DOHH2 (cell line): Measurements from ENCODE around the gene DCP1B.

Source experiments
- H3F3A ChIP-seq: fragments of 200-600 bp; sonication (generic), shearing (Covaris generic); 2 replicates; pipeline ENCODE4 v1.6.0; 2016; ENCODE audit warnings: antibody characterized with exemption, mild to moderate bottlenecking; ENCODE audit not compliant: control insufficient read depth, insufficient read depth
- H3K27ac ChIP-seq: fragments of 200-600 bp; sonication (generic); 2 replicates; pipeline ENCODE4 v1.5.1; 2014; ENCODE audit warnings: low read depth, mild to moderate bottlenecking, low read length, moderate library complexity
- H3K27me3 ChIP-seq: fragments of 200-600 bp; sonication (generic); 2 replicates; pipeline ENCODE4 v1.6.1; 2014; ENCODE audit warnings: mild to moderate bottlenecking, low read length, mixed read lengths; ENCODE audit not compliant: control insufficient read depth
- H3K36me3 ChIP-seq: fragments of 200-600 bp; sonication (generic); 2 replicates; pipeline ENCODE4 v1.6.1; 2014; ENCODE audit warnings: mild to moderate bottlenecking, low read length, moderate library complexity, mixed read lengths; ENCODE audit not compliant: control insufficient read depth
- H3K4me1 ChIP-seq: fragments of 200-600 bp; sonication (generic); 2 replicates; pipeline ENCODE4 v1.6.1; 2014; ENCODE audit warnings: mild to moderate bottlenecking, low read length, mixed read lengths; ENCODE audit not compliant: control insufficient read depth
- H3K4me2 ChIP-seq: fragments of 200-600 bp; sonication (generic); 2 replicates; pipeline ENCODE4 v1.6.0; 2014; ENCODE audit warnings: mild to moderate bottlenecking, low read length, moderate library complexity
- H3K4me3 ChIP-seq: fragments of 200-600 bp; sonication (generic); 2 replicates; pipeline ENCODE4 v1.5.1; 2014; ENCODE audit warnings: mild to moderate bottlenecking, low read length, mixed read lengths
- H3K79me2 ChIP-seq: fragments of 200-600 bp; sonication (generic); 2 replicates; pipeline ENCODE4 v1.6.1; 2014; ENCODE audit warnings: mild to moderate bottlenecking, low read length, mixed read lengths; ENCODE audit not compliant: control insufficient read depth
- H3K9me2 ChIP-seq: fragments of 200-600 bp; sonication (generic); replicated peaks from 2 replicates; pipeline ENCODE4 v1.6.1; 2014; ENCODE audit warnings: mild to moderate bottlenecking, low read length, mixed read lengths; ENCODE audit not compliant: control insufficient read depth
- H3K9me3 ChIP-seq: fragments of 200-600 bp; sonication (generic); 2 replicates; pipeline ENCODE4 v1.6.1; 2014; ENCODE audit warnings: antibody characterized with exemption, low read length, mixed read lengths; ENCODE audit not compliant: control insufficient read depth, insufficient read depth
- H4K20me1 ChIP-seq: fragments of 200-600 bp; sonication (generic); 2 replicates; pipeline ENCODE4 v1.6.0; 2014; ENCODE audit warnings: low read depth, mild to moderate bottlenecking, antibody characterized with exemption, low read length, moderate library complexity; ENCODE audit not compliant: control insufficient read depth, insufficient read depth
- EZH2phosphoT487 ChIP-seq: fragments of 200-600 bp; sonication (generic); IDR thresholded peaks from 2 replicates; pipeline ENCODE4 v1.6.1; 2017; ENCODE audit warnings: borderline replicate concordance, mild to moderate bottlenecking, antibody characterized with exemption, low read length, moderate library complexity, mixed read lengths
- TF ChIP-seq, protein P1 (sequence below): fragments of 200-600 bp; sonication (generic); IDR thresholded peaks from one replicate; pipeline ENCODE4 v1.5.1; 2014; ENCODE audit warnings: antibody characterized with exemption, mild to moderate bottlenecking, low read depth, low read length; ENCODE audit not compliant: poor library complexity, severe bottlenecking

Gene DCP1B

DNA sequence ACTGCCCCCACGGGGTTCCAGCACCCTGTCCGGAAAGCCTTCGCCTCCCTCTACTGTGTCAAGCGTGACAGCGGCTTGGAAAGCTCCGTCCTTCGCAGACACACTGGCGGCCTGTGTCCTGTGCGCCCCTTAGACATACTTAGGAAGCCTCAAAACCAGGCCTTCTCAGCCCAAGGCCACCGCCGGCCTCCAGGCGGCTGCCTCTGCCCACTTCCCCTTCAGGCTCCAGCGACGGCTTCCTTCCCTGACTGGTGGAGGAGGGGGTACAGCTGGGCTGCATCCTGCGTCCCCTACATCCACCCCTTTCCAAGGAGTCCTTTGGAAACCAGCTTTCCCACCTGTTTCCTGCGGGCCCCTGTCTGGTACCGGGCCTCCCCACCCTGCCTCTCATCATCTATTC, 83.3 kb downstream of the DCP1B start:
- TF ChIP-seq, protein P1, sequence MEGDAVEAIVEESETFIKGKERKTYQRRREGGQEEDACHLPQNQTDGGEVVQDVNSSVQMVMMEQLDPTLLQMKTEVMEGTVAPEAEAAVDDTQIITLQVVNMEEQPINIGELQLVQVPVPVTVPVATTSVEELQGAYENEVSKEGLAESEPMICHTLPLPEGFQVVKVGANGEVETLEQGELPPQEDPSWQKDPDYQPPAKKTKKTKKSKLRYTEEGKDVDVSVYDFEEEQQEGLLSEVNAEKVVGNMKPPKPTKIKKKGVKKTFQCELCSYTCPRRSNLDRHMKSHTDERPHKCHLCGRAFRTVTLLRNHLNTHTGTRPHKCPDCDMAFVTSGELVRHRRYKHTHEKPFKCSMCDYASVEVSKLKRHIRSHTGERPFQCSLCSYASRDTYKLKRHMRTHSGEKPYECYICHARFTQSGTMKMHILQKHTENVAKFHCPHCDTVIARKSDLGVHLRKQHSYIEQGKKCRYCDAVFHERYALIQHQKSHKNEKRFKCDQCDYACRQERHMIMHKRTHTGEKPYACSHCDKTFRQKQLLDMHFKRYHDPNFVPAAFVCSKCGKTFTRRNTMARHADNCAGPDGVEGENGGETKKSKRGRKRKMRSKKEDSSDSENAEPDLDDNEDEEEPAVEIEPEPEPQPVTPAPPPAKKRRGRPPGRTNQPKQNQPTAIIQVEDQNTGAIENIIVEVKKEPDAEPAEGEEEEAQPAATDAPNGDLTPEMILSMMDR: no peak
- no peak for TF ChIP-seq EZH2phosphoT487
- H4K20me1 ChIP-seq: no peaks in the 10 kb centered on the region
- H3K4me1 ChIP-seq: peaks cover 46% of the 10 kb centered on the region
- H3K4me3 ChIP-seq: no peak overlapping the region
- no peak overlapping the region for H3K27ac ChIP-seq
- H3K36me3 ChIP-seq: no peaks in the 10 kb centered on the region
- no peaks in the 10 kb centered on the region for H3K79me2 ChIP-seq
- H3F3A ChIP-seq: 0 out of 2 replicates have a peak, but pooled peaks cover 4% of the 10 kb centered on the region
- H3K4me2 ChIP-seq: no peak overlapping the region
- 0 out of 2 replicates have a peak, but pooled peaks cover 2% of the 10 kb centered on the region for H3K27me3 ChIP-seq
- H3K9me2 ChIP-seq: no peaks in the 10 kb centered on the region
- H3K9me3 ChIP-seq: no peaks in the 10 kb centered on the region

DNA sequence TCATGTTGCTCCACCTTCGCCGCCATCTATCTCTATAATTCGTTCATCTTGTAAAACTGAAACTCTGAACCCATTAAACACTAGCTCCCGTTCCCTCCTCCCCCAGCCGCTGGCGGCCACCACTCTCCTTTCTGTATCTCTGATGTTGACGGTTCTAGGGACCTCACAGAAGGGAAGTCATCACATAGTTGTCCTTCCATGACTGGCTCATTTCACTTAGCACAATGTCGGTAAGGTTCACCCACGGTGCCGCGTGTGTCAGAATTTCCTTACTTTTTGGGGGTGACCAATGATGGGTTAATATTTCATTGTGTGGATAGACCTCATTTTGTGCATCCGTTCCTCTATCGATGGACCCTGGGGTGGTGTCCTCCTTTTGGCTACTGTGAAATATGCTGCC, 83.8 kb downstream of the DCP1B start:
- no peaks in the 10 kb centered on the region for H3K36me3 ChIP-seq
- H3K9me3 ChIP-seq: no peaks in the 10 kb centered on the region
- H3K27me3 ChIP-seq: 0 out of 2 replicates have a peak, but pooled peaks cover 2% of the 10 kb centered on the region
- TF ChIP-seq EZH2phosphoT487: no peak
- TF ChIP-seq, protein P1: no peak
- no peak overlapping the region for H3K27ac ChIP-seq
- H3K4me3 ChIP-seq: no peak overlapping the region
- H3K4me1 ChIP-seq: peaks cover 47% of the 10 kb centered on the region
- H3K4me2 ChIP-seq: no peak overlapping the region
- no peaks in the 10 kb centered on the region for H4K20me1 ChIP-seq
- 0 out of 2 replicates have a peak, but pooled peaks cover 4% of the 10 kb centered on the region for H3F3A ChIP-seq
- H3K9me2 ChIP-seq: no peaks in the 10 kb centered on the region
- H3K79me2 ChIP-seq: no peaks in the 10 kb centered on the region

DNA sequence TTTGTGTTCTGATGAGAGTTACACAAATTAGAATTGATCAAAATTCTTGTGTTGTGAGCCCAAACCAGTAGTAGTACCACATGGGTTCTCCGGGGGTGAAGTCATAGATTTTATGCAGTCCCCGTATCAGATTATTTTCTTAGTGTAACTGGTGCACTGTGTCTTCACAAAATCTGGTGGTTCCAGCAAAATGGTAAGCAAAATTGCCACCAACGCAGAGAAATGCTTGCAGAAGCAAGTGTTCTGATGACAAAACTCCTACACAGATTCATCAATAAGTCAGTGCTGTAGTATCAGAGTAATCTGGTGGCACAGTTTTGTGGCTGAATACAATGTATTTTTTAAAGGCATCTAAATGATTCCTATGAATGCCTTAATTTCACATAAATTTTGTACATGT, 84.5 kb downstream of the DCP1B start:
- H3K27ac ChIP-seq: no peak overlapping the region
- H3K36me3 ChIP-seq: no peaks in the 10 kb centered on the region
- H4K20me1 ChIP-seq: no peaks in the 10 kb centered on the region
- H3F3A ChIP-seq: 0 out of 2 replicates have a peak, but pooled peaks cover 4% of the 10 kb centered on the region
- H3K79me2 ChIP-seq: no peaks in the 10 kb centered on the region
- 0 out of 2 replicates have a peak, but pooled peaks cover 2% of the 10 kb centered on the region for H3K27me3 ChIP-seq
- H3K9me3 ChIP-seq: no peaks in the 10 kb centered on the region
- no peak overlapping the region for H3K4me2 ChIP-seq
- H3K9me2 ChIP-seq: no peaks in the 10 kb centered on the region
- H3K4me3 ChIP-seq: no peak overlapping the region
- TF ChIP-seq, protein P1: no peak
- no peak for TF ChIP-seq EZH2phosphoT487
- peaks cover 42% of the 10 kb centered on the region for H3K4me1 ChIP-seq
